Measurements from ENCODE around the gene NFYC. TPM values are rescaled to one million over a fixed set of nuclear protein-coding genes. Genes with fewer than 3 reads are reported as not detected.

Gene NFYC
- total RNA-seq, 1 donor from 2014 or later = 101 TPM

DNA sequence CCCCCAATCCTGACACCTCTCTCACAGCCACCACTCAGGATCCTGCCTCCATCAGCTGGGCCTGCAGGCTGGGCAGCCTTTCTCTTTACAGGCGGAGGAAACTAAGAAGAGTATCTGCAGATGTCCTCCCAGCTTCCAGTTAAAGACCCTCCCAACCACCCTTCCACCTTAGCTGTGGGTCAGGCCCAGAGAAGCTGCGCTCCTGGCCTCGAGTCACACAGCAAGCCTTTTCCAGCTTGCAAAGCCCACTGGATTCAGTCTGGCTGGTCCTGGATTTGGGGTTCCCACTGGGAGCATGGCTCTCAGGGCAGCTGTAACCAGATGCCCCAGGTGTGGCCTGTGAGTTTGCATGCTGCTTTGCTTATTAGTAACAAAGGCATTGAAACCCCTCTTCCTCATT lies 111.9 kb downstream of the NFYC start:
- peaks cover 29% of the 10 kb centered on the region for H3K4me1 Mint-ChIP-seq
- peaks cover 6% of the 10 kb centered on the region for H3K27me3 Mint-ChIP-seq (ENCODE audit: low read depth)
- H3K27ac Mint-ChIP-seq = peak overlapping the region; percentile 47
- no peaks in the 10 kb centered on the region for H3K36me3 Mint-ChIP-seq
- no peaks in the 10 kb centered on the region for H3K9me3 Mint-ChIP-seq
- TF ChIP-seq, protein P1, sequence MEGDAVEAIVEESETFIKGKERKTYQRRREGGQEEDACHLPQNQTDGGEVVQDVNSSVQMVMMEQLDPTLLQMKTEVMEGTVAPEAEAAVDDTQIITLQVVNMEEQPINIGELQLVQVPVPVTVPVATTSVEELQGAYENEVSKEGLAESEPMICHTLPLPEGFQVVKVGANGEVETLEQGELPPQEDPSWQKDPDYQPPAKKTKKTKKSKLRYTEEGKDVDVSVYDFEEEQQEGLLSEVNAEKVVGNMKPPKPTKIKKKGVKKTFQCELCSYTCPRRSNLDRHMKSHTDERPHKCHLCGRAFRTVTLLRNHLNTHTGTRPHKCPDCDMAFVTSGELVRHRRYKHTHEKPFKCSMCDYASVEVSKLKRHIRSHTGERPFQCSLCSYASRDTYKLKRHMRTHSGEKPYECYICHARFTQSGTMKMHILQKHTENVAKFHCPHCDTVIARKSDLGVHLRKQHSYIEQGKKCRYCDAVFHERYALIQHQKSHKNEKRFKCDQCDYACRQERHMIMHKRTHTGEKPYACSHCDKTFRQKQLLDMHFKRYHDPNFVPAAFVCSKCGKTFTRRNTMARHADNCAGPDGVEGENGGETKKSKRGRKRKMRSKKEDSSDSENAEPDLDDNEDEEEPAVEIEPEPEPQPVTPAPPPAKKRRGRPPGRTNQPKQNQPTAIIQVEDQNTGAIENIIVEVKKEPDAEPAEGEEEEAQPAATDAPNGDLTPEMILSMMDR (IDR thresholded peaks at IDR 0.05; ENCODE audit: unreplicated experiment) = no peak
- DNase-seq (ENCODE audit: low spot score in 2 of 2, unreplicated experiment in 2 of 2) = no peak
- no peak overlapping the region for H3K4me3 Mint-ChIP-seq

DNA sequence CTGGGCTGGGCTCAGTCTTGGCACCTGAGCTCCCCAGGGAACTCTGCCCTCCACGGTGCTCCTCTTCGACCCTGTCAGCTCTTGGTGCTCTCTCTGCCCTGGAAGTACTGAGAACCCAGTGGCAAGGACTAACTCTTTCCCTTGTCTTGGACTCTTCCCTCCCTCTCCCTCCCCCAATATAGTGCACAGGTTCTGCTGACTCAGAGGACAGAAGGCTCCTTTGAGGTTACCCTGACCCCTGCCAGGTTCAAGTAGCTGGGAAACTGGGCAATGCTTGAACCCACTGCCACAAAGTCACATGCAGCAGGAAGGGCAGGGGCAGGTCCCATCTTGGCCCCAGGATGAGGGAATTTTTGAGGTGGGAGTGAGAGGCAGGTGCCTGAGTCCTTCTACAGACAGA lies 112.4 kb downstream of the NFYC start:
- H3K27me3 Mint-ChIP-seq (ENCODE audit: low read depth) = peaks cover 6% of the 10 kb centered on the region
- H3K4me3 Mint-ChIP-seq = no peak overlapping the region
- no peaks in the 10 kb centered on the region for H3K36me3 Mint-ChIP-seq
- no peak for DNase-seq (ENCODE audit: low spot score in 2 of 2, unreplicated experiment in 2 of 2)
- no peak overlapping the region for H3K27ac Mint-ChIP-seq
- H3K4me1 Mint-ChIP-seq = peaks cover 34% of the 10 kb centered on the region
- TF ChIP-seq, protein P1 (IDR thresholded peaks at IDR 0.05; ENCODE audit: unreplicated experiment) = no peak
- H3K9me3 Mint-ChIP-seq = no peaks in the 10 kb centered on the region

GRCh38 chr1:40806240-40806639 lies 114.7 kb downstream of the NFYC start:
- H3K27me3 Mint-ChIP-seq (ENCODE audit: low read depth) = peaks cover 3% of the 10 kb centered on the region
- H3K27ac Mint-ChIP-seq = no peak overlapping the region

GRCh38 chr1:40806731-40807695 lies 115.5 kb downstream of the NFYC start:
- Mint-ChIP-seq H3K27me3 (ENCODE audit: low read depth) (peaks cover 3% of the 10 kb centered on the region), H3K36me3 (no peaks in the 10 kb centered on the region), H3K4me3 (no peak overlapping the region), H3K4me1 (peaks cover 9% of the 10 kb centered on the region), H3K9me3 (no peaks in the 10 kb centered on the region), H3K27ac (no peak overlapping the region)
- no peak for DNase-seq (ENCODE audit: low spot score in 2 of 2, unreplicated experiment in 2 of 2)
- TF ChIP-seq, protein P1 (IDR thresholded peaks at IDR 0.05; ENCODE audit: unreplicated experiment) = no peak

More at GRCh38 chr1:40806240-40806639, 114.7 kb downstream of the NFYC start:
- Mint-ChIP-seq H3K4me1 (peaks cover 14% of the 10 kb centered on the region), H3K36me3 (no peaks in the 10 kb centered on the region), H3K9me3 (no peaks in the 10 kb centered on the region), H3K4me3 (no peak overlapping the region)
- no peak for DNase-seq (ENCODE audit: low spot score in 2 of 2, unreplicated experiment in 2 of 2)
- TF ChIP-seq, protein P1 (IDR thresholded peaks at IDR 0.05; ENCODE audit: unreplicated experiment) = no peak

DNA sequence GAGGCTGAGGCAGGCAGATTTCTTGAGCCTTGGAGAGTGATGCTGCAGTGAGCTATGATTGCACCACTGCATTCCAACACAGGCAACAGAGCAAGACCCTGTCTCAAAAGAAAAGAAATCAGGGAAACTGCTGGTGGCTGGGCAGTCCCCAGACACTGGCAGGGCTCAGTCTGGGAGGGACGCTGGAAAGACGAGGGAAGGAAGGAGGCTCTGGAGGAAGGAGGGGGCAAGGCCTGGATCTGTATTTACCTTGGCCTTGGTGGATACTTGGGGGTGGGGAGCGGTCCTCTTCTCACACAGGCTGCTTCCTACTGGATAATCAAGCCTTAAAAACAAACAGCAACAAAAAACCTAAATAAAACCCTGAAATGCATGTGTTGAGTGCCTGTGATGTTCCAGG lies 116.5 kb downstream of the NFYC start:
- Mint-ChIP-seq H3K36me3 (no peaks in the 10 kb centered on the region), H3K4me3 (no peak overlapping the region), H3K27me3 (ENCODE audit: low read depth) (peaks cover 10% of the 10 kb centered on the region), H3K9me3 (no peaks in the 10 kb centered on the region), H3K4me1 (peaks cover 9% of the 10 kb centered on the region), H3K27ac (peak overlapping the region; percentile 52)
- no peak for DNase-seq (ENCODE audit: low spot score in 2 of 2, unreplicated experiment in 2 of 2)
- TF ChIP-seq, protein P1 (IDR thresholded peaks at IDR 0.05; ENCODE audit: unreplicated experiment) = no peak
